ENCODE data around the gene NIFK.

The NIFK gene

DNA sequence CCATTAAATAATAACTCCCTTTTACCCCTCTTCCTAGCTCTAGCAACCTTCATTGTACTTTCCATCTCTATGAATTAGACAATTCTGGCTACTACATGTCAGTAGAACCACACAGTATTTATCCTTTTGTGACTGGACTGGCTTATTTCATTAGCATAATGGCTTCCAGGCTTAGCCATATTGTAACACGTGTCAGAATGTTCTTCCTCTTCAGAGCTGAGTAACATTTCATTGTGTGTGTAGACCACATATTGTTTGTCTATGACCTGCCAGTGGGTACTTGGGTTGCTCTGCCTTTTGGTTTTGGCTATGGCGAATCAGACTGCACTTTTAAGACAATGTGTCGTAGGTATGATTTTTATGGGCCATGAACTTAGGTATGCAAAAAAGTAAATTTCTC, 39.7 kb upstream of the NIFK start:
- TF ChIP-seq YY1 (IDR thresholded peaks at IDR 0.05; ENCODE audit: low read depth) (no peak), TEAD4 (IDR thresholded peaks at IDR 0.05) (no peak), EGR1 (IDR thresholded peaks at IDR 0.05) (no peak), EP300 (IDR thresholded peaks at IDR 0.05; ENCODE audit: borderline replicate concordance) (no peak), RAD21 (IDR thresholded peaks at IDR 0.05; ENCODE audit: low read depth) (no peak), TAF1 (IDR thresholded peaks at IDR 0.05; ENCODE audit: low read depth) (no peak), TCF12 (IDR thresholded peaks at IDR 0.05; ENCODE audit: low read depth) (no peak), CREB1 (IDR thresholded peaks at IDR 0.05; ENCODE audit: low read depth) (no peak), FOXM1 (IDR thresholded peaks at IDR 0.05; ENCODE audit: borderline replicate concordance, low read depth) (no peak), ZBTB7A (IDR thresholded peaks at IDR 0.05; ENCODE audit: low read depth) (no peak), CEBPB (IDR thresholded peaks at IDR 0.05) (no peak), NFIC (IDR thresholded peaks at IDR 0.05) (no peak)
- TF ChIP-seq, protein P1, sequence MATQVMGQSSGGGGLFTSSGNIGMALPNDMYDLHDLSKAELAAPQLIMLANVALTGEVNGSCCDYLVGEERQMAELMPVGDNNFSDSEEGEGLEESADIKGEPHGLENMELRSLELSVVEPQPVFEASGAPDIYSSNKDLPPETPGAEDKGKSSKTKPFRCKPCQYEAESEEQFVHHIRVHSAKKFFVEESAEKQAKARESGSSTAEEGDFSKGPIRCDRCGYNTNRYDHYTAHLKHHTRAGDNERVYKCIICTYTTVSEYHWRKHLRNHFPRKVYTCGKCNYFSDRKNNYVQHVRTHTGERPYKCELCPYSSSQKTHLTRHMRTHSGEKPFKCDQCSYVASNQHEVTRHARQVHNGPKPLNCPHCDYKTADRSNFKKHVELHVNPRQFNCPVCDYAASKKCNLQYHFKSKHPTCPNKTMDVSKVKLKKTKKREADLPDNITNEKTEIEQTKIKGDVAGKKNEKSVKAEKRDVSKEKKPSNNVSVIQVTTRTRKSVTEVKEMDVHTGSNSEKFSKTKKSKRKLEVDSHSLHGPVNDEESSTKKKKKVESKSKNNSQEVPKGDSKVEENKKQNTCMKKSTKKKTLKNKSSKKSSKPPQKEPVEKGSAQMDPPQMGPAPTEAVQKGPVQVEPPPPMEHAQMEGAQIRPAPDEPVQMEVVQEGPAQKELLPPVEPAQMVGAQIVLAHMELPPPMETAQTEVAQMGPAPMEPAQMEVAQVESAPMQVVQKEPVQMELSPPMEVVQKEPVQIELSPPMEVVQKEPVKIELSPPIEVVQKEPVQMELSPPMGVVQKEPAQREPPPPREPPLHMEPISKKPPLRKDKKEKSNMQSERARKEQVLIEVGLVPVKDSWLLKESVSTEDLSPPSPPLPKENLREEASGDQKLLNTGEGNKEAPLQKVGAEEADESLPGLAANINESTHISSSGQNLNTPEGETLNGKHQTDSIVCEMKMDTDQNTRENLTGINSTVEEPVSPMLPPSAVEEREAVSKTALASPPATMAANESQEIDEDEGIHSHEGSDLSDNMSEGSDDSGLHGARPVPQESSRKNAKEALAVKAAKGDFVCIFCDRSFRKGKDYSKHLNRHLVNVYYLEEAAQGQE (IDR thresholded peaks at IDR 0.05; ENCODE audit: low read depth): no peak
- TF ChIP-seq, protein P2, sequence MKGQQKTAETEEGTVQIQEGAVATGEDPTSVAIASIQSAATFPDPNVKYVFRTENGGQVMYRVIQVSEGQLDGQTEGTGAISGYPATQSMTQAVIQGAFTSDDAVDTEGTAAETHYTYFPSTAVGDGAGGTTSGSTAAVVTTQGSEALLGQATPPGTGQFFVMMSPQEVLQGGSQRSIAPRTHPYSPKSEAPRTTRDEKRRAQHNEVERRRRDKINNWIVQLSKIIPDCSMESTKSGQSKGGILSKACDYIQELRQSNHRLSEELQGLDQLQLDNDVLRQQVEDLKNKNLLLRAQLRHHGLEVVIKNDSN (IDR thresholded peaks at IDR 0.05): no peak
- TF ChIP-seq, protein P3, sequence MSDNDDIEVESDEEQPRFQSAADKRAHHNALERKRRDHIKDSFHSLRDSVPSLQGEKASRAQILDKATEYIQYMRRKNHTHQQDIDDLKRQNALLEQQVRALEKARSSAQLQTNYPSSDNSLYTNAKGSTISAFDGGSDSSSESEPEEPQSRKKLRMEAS (IDR thresholded peaks at IDR 0.05): no peak

- TF ChIP-seq, protein P2 (IDR thresholded peaks at IDR 0.05): no peak
- TF ChIP-seq RAD21 (IDR thresholded peaks at IDR 0.05; ENCODE audit: low read depth) (no peak), FOXM1 (IDR thresholded peaks at IDR 0.05; ENCODE audit: borderline replicate concordance, low read depth) (no peak), EGR1 (IDR thresholded peaks at IDR 0.05) (no peak)
These were observed 37.6 kb upstream of the NIFK start for GRCh38 chr2:121774235-121774634.

DNA sequence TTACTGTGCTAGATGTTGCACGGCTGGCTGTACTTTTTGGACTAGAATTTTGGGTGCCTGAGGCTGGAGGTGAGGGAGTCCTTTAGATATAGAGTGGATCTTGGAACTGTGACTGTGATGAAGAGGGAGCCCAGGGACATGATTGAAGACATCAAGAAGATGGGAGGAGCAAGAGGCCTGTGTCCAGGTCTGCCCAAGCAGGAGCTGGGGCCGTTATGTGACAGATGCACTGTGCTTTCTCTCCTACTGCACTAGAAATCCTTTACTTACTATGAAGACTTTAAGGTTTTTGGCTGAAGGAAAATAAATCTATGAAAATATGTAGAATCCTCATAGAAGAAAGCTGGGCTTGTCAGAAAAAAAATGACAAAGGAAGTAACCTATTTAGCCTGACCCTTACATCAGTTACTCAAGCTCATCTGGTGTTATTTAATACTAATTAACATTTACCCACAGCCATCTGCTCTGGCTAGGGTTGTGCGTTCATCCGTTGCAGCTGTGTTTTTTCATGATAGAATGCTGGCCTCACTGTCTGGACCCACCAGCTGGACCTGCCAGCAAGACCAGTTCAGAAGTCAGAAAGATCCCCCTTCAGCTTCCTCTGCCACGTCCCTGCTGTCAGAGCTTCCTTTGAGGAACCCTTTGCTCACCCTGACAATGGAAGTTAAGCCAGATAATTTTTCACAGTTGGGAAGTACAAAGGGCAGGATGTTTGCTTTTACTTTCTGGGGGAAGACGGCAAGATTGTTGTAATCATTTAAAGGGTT, 35.5 kb upstream of the NIFK start:
- TF ChIP-seq, protein P1 (IDR thresholded peaks at IDR 0.05; ENCODE audit: low read depth): no peak
- TF ChIP-seq ZBTB7A (IDR thresholded peaks at IDR 0.05; ENCODE audit: low read depth): no peak
- TF ChIP-seq TEAD4 (IDR thresholded peaks at IDR 0.05): no peak
- TF ChIP-seq NFIC (IDR thresholded peaks at IDR 0.05): no peak
- TF ChIP-seq, protein P3 (IDR thresholded peaks at IDR 0.05): no peak
- TF ChIP-seq EP300 (IDR thresholded peaks at IDR 0.05; ENCODE audit: borderline replicate concordance): no peak

GRCh38 chr2:121768143-121768755, 31.6 kb upstream of the NIFK start:
- no peak for TF ChIP-seq YY1 (IDR thresholded peaks at IDR 0.05; ENCODE audit: low read depth)
- TF ChIP-seq CREB1 (IDR thresholded peaks at IDR 0.05; ENCODE audit: low read depth): no peak
- no peak for TF ChIP-seq ZBTB7A (IDR thresholded peaks at IDR 0.05; ENCODE audit: low read depth)

GRCh38 chr2:121766624-121767023, 29.9 kb upstream of the NIFK start:
- TF ChIP-seq CREB1 (IDR thresholded peaks at IDR 0.05; ENCODE audit: low read depth): no peak
- TF ChIP-seq ZBTB7A (IDR thresholded peaks at IDR 0.05; ENCODE audit: low read depth): no peak
- TF ChIP-seq NFIC (IDR thresholded peaks at IDR 0.05): no peak
- TF ChIP-seq, protein P2 (IDR thresholded peaks at IDR 0.05): no peak
- TF ChIP-seq EGR1 (IDR thresholded peaks at IDR 0.05): no peak
- TF ChIP-seq, protein P3 (IDR thresholded peaks at IDR 0.05): no peak
- TF ChIP-seq FOXM1 (IDR thresholded peaks at IDR 0.05; ENCODE audit: borderline replicate concordance, low read depth): no peak

Data from Ishikawa (cell line).